GM18505 (cell line): Measurements from ENCODE around the gene MVK.

ENCODE experiments used
- ATAC-seq: cut with Tn5 transposase; IDR thresholded peaks from one replicate; pipeline ENCODE4 v1.9.1; 2021; ENCODE audit not compliant: unreplicated experiment
- POLR2A ChIP-seq: IDR thresholded peaks from 4 replicates; pipeline ENCODE4 v1.6.1; 2011; ENCODE audit warnings: borderline replicate concordance; ENCODE audit not compliant: insufficient read depth, insufficient read length; ENCODE audit errors: extremely low read depth

MVK gene

GRCh38 chr12:109551108-109551507 lies 22.5 kb upstream of the MVK start:
- TF ChIP-seq POLR2A: no peak
- ATAC-seq: no peak

GRCh38 chr12:109552971-109553370 lies 20.6 kb upstream of the MVK start:
- no peak for TF ChIP-seq POLR2A
- no peak for ATAC-seq

- no peak for TF ChIP-seq POLR2A
- no peak for ATAC-seq
These were observed 20.1 kb upstream of the MVK start for GRCh38 chr12:109553483-109553882.

DNA sequence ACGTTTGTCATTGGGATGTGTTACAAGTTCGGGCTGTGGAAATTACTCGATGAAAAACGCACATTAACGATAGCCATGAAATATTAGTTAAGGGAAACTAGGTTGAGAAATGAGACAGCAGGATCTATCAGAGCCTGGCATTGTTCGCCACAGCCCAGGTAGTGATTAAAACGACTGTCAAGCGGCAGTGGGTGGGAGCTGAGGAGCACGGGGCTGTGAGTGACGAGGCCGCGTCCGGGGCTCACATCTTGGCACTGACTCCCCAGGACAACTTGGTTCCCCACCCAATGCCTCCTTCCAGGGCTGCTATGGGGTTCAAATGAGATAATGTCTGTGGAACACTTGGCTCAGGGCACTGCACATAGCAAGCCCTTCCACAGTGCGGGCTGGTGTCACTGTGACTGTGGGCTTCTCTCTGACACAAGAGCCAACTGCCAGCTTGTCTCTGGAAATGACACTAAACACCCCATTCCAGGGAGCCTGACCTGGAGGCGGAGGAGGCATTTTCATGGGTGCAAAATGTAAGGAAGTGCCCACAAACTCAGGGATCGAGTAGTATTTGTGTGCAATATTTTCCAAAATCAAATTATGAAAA lies 19.6 kb upstream of the MVK start:
- no peak for ATAC-seq

DNA sequence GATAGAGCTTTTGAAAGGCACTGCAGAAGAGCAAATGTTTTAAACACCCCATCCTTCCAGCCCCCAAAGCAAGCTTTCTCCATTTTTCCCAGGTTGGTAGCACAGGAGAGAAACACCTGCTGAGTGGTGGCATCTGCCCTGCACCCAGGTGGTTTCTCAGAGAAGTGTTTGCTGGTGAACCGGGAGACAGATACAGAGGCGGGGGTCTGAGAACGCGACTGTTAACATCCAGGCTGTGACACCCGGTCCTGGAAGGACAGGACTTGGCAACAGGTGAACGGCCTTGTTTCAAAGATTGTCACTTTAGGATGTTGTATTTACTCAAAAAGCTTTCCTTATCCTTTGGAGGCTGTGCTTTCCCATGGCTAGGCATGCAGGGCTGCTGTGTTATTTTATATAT lies 18.8 kb upstream of the MVK start:
- ATAC-seq: no peak
- TF ChIP-seq POLR2A: no peak

More for the DNA sequence above, 19.6 kb upstream of the MVK start:
- TF ChIP-seq POLR2A: no peak

DNA sequence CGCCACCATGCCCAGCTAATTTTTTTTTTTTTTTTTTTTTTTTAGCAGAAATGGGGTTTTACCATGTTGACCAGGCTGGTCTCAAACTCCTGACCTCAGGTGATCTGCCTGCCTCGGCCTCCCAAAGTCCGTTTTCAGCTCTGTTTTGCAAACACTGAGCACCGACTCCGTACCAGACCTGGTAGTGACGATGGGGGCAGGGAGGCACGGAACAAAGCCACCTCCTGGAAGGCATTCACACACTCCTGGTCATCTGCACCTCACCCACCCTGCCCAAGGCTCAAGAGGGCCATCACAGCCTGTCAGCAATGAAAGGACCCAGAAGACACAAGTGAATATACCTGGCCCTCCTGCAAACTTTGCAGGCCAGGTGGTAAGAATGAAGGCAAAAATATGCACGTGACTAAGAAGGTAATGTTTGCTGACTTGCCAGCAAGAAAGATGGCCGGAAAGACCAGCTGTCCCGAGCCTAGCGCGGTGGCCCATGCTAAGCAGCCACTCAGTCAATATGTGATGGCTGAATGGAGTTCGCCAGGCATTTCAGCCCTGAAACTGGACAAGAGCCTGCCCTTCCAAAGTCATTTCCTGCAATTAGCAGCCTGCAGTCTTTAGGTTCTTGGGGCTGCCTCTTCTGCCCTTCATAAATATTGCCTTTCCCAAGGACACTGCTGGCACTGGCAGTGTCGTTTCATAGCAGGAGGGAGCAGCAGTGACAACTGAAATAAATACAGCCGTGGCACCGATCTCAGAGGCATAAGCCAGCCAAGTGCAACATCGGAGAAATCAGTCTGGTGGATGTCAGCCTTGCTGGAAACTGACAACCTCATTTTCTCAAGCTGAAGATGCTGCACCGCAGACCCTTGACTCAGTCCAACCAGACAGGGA lies 17.9 kb upstream of the MVK start:
- TF ChIP-seq POLR2A: no peak
- no peak for ATAC-seq

DNA sequence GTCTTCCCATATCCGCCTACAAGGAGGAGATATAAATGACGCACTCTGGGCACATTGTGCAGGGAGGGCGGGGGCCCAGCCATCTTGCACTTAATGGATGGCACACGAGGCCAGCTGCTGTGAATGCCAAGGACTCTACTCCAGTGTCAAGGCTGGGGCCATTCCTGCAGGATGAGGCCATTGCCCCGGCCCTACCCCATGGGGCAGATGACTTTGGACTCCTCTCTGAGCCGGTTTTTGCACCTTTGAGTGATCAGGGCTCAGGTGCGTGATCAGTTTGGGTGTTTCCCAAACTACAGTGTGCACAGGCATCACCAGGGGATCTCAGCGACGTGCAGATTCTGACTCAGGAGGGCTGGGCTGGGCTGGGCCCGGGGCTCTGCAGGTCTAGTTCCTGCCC lies 16.4 kb upstream of the MVK start:
- no peak for TF ChIP-seq POLR2A
- no peak for ATAC-seq

DNA sequence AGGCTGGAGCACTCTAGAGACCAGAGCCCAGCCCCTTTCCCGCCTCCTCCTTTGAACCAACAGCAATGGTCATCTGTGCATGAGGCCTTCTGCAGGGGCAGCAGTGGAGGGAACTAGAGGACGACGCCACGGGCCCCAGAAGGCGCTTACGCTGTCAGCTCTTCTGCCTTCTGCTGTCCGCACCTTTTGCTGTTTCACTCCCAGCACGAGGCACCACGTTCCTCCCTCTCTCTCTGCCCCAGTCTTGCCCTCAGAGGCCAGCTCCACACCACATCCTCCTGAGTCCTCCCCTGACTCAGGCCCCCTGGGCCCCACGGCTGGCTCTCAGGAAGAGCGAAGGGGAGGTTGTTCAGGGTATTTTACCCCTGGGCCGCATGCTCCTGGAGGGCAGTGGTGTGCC lies 15.8 kb upstream of the MVK start:
- no peak for TF ChIP-seq POLR2A
- ATAC-seq: no peak

DNA sequence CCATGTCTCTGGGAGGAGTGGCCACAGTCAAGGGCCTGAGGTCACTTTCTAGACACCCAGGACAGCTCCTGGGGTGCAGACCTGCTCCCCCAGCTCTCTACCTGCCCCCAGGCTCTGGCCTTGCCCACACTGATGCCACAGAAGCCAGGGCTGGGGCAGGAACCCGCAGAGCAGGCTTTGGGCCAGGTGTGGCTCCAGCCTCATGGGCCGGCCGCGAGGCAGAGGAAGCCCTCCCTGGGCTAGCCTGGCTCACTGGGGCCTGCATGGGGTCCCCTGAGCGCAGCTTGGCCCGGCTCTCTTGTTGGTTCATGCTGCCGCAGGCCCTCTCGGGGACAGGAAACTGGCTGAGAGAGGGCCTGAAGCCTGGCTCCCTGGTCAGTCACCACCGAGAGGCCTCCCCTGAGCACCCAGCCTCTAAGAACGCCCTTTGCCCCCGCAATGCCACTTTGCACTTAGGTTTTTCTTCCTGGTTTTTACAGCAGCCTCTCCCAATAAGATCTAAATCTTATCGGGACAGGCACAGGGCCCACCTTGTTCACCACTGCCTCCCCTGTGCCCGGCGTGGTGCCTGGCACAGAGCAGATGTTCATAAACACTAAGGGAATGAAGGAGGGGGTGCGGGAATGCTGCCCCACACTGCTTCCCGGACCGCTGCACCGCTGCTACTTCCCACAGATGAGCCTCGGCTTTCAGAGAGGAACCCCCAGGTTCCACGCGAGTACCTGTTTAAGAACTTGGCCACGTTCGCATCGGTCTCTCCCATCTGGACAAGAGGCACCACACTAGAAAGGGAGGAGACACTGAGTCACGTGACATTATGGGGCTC lies 15.0 kb upstream of the MVK start:
- no peak for ATAC-seq
- TF ChIP-seq POLR2A: no peak

DNA sequence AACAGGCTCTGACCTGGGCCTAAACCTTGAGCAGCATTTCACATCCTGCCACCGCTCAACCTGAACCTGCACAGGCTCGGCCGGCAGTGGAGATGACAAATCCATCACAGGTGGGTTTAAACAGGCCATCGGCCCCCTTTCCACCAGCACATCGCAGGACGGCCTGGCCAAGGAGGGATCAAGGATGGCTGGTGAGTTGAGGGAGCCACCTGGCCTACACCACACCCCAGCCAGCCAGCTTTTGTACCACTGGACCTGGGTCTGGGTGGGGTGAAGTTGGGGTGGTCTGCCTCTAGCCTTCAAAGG lies 14.4 kb upstream of the MVK start:
- ATAC-seq: no peak
- TF ChIP-seq POLR2A: no peak

GRCh38 chr12:109559601-109560000 lies 14.0 kb upstream of the MVK start:
- no peak for ATAC-seq
- TF ChIP-seq POLR2A: no peak

DNA sequence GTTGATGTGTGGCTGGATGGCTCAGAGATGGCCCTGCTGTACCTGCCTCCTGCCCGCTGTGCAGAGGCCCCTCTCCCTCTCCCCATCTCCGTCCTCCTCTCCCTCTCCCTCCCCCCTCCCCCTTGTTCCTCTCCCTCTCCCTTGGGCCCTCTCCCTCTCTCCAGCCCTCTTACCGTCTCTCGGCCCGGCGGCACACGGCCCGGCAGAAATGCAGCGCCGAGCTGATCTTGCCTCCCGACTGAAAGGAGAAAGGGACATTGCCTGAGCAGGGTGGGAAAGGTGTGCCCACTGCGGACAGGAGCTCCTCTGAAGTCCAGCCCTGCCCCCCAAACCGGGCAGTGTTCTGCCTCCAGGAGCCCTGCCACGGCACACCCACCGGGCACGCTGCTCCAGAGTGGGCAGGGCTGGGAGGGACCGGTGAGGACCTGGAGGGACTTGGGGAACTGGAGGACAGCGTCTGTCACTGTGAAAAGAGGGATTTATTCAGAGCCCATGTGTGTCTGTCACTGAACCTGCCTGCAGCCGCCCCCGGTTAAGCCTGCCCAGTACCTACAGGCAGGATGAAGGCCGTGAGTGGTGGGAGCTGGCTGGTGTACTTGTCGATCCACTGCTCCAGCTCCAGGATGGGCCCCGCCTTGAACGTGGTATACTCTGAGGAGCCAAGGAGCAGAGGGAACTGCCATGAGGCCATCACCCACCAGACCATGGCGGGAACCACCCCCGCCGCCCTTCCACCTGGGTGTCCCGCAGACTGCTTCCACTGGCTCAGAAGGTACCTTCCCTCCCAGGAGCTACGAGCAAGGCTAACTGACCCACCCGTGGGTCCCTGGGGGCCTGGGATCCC lies 12.5 kb upstream of the MVK start:
- no peak for ATAC-seq
- TF ChIP-seq POLR2A: no peak

DNA sequence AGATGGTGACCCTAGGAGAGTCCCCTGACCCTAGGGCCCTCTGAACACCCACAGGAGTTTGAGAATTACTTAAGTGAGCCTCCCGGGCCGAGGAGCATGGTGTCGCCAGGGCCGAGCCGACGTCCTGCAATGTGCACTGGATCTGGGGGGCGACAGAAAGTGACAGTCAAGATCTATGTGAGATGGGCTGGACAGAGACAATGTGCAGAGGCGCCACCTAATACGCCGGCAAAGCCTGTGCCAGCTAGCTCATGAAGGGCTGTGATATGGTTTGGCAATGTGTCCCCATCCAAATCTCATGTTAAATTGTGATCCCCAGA lies 11.9 kb upstream of the MVK start:
- no peak for ATAC-seq
- TF ChIP-seq POLR2A: no peak
